H9 (cell line): ENCODE measurements around the gene ZNF488. TPM values are rescaled to one million over a fixed set of nuclear protein-coding genes. Genes with fewer than 3 reads are reported as not detected.

ENCODE experiments used
- DNase-seq: peaks from one replicate; pipeline ENCODE4 v3.0.0-alpha.2; 2017
- H2AFZ ChIP-seq: one replicate; pipeline ENCODE4 v1.6.1; 2013; ENCODE audit warnings: mild to moderate bottlenecking, low read length, control low read depth, moderate library complexity
- H2AK5ac ChIP-seq: 2 replicates; pipeline ENCODE4 v1.6.1; 2013; ENCODE audit warnings: low read length, control low read depth, mixed read lengths; ENCODE audit not compliant: insufficient read length
- H2BK120ac ChIP-seq: one replicate; pipeline ENCODE4 v1.6.1; 2013; ENCODE audit warnings: low read depth, mild to moderate bottlenecking, low read length, control low read depth, inconsistent platforms; ENCODE audit not compliant: poor library complexity, severe bottlenecking
- H2BK12ac ChIP-seq: 2 replicates; pipeline ENCODE4 v1.6.1; 2013; ENCODE audit warnings: low read length, control low read depth, mixed read lengths, low read depth; ENCODE audit not compliant: insufficient read length
- H2BK15ac ChIP-seq: 2 replicates; pipeline ENCODE4 v1.6.1; 2013; ENCODE audit warnings: low read depth, low read length, control low read depth
- H2BK20ac ChIP-seq: one replicate; pipeline ENCODE4 v1.6.1; 2013; ENCODE audit warnings: low read depth, mild to moderate bottlenecking, low read length, control low read depth, inconsistent platforms; ENCODE audit not compliant: poor library complexity, severe bottlenecking
- H2BK5ac ChIP-seq: 2 replicates; pipeline ENCODE4 v1.6.1; 2013; ENCODE audit warnings: low read length, control low read depth, mixed read lengths; ENCODE audit not compliant: insufficient read length
- H3K14ac ChIP-seq: 2 replicates; pipeline ENCODE4 v1.6.1; 2013; ENCODE audit warnings: low read length, control low read depth; ENCODE audit not compliant: insufficient read depth
- H3K18ac ChIP-seq: 2 replicates; pipeline ENCODE4 v1.6.1; 2013; ENCODE audit warnings: low read depth, mild to moderate bottlenecking, mixed read lengths, low read length, control low read depth; ENCODE audit not compliant: insufficient read length
- H3K23ac ChIP-seq: 2 replicates; pipeline ENCODE4 v1.6.1; 2013; ENCODE audit warnings: low read length, control low read depth, mixed read lengths, low read depth; ENCODE audit not compliant: insufficient read length
- H3K23me2 ChIP-seq: 2 replicates; pipeline ENCODE4 v1.6.1; 2013; ENCODE audit warnings: low read depth, mild to moderate bottlenecking, mixed read lengths, low read length, control low read depth; ENCODE audit not compliant: insufficient read length, poor library complexity, severe bottlenecking
- H3K27ac ChIP-seq: 2 replicates; pipeline ENCODE4 v1.5.1; 2013; ENCODE audit warnings: low read length, control low read depth, mixed read lengths, low read depth; ENCODE audit not compliant: insufficient read length
- H3K27me3 ChIP-seq: 2 replicates; pipeline ENCODE4 v1.6.1; 2013; ENCODE audit warnings: low read length, control low read depth, inconsistent platforms; ENCODE audit not compliant: insufficient read depth
- H3K4ac ChIP-seq: 2 replicates; pipeline ENCODE4 v1.6.1; 2013; ENCODE audit warnings: low read depth, mild to moderate bottlenecking, control low read depth, inconsistent platforms, low read length, moderate library complexity
- H3K4me1 ChIP-seq: 2 replicates; pipeline ENCODE4 v1.6.1; 2013; ENCODE audit warnings: low read length, control low read depth, inconsistent platforms; ENCODE audit not compliant: insufficient read depth
- H3K4me2 ChIP-seq: 2 replicates; pipeline ENCODE4 v1.6.1; 2013; ENCODE audit warnings: low read length, control low read depth, mixed read lengths; ENCODE audit not compliant: insufficient read length, insufficient read depth
- H3K56ac ChIP-seq: 2 replicates; pipeline ENCODE4 v1.6.1; 2013; ENCODE audit warnings: low read depth, mild to moderate bottlenecking, mixed read lengths, low read length, control low read depth; ENCODE audit not compliant: insufficient read length
- H3K79me1 ChIP-seq: 2 replicates; pipeline ENCODE4 v1.6.1; 2013; ENCODE audit warnings: low read depth, mild to moderate bottlenecking, moderate library complexity, low read length, control low read depth, inconsistent platforms; ENCODE audit not compliant: insufficient read depth, poor library complexity, severe bottlenecking
- H3K79me2 ChIP-seq: 2 replicates; pipeline ENCODE4 v1.6.1; 2013; ENCODE audit warnings: low read length, control low read depth, inconsistent platforms; ENCODE audit not compliant: insufficient read depth
- H3K9ac ChIP-seq: 2 replicates; pipeline ENCODE4 v1.6.1; 2013; ENCODE audit warnings: low read length, control low read depth, mixed read lengths; ENCODE audit not compliant: insufficient read length; ENCODE audit errors: extremely low read depth
- H3K9me3 ChIP-seq: one replicate; pipeline ENCODE4 v1.6.1; 2013; ENCODE audit warnings: low read depth, low read length, inconsistent platforms; ENCODE audit not compliant: control insufficient read depth
- H3T11ph ChIP-seq: one replicate; pipeline ENCODE4 v1.6.1; 2013; ENCODE audit warnings: mild to moderate bottlenecking, low read length, control low read depth, inconsistent platforms
- H4K20me1 ChIP-seq: one replicate; pipeline ENCODE4 v1.6.1; 2013; ENCODE audit not compliant: control insufficient read depth, insufficient read length, insufficient read depth
- H4K5ac ChIP-seq: 2 replicates; pipeline ENCODE4 v1.6.1; 2013; ENCODE audit warnings: low read depth, mild to moderate bottlenecking, mixed read lengths, low read length, control low read depth; ENCODE audit not compliant: insufficient read length
- H4K8ac ChIP-seq: replicated peaks from 2 replicates; pipeline ENCODE4 v1.6.1; 2013; ENCODE audit warnings: low read length, control low read depth, mixed read lengths, low read depth; ENCODE audit not compliant: insufficient read length
- H4K91ac ChIP-seq: 2 replicates; pipeline ENCODE4 v1.6.1; 2013; ENCODE audit warnings: low read depth, mild to moderate bottlenecking, moderate library complexity, mixed read lengths, low read length, control low read depth; ENCODE audit not compliant: insufficient read length
- H3K27ac Mint-ChIP-seq, 3 experiments: 2 replicates in 2 of 3; 3 replicates in 1 of 3; pipeline ENCODE4 v1.8.0; 2020 to 2021; ENCODE audit warnings: mixed read lengths in 3 of 3, mild to moderate bottlenecking in 1 of 3, moderate library complexity in 1 of 3
- H3K27me3 Mint-ChIP-seq: 2 replicates; pipeline ENCODE4 v1.8.0; 2021; ENCODE audit warnings: low read depth, mild to moderate bottlenecking, moderate library complexity, mixed read lengths
- H3K36me3 Mint-ChIP-seq, 3 experiments: 2 replicates in 2 of 3; 3 replicates in 1 of 3; pipeline ENCODE4 v1.8.0; 2020 to 2021; ENCODE audit warnings: low read depth in 3 of 3, mixed read lengths in 3 of 3; ENCODE audit not compliant: insufficient read depth in 1 of 3
- H3K4me1 Mint-ChIP-seq, 2 experiments: 2 replicates each; pipeline ENCODE4 v1.8.0; 2020; ENCODE audit warnings: mixed read lengths in 2 of 2
- H3K4me3 Mint-ChIP-seq, 2 experiments: 2 replicates in 1 of 2; 3 replicates in 1 of 2; pipeline ENCODE4 v1.8.0; 2020 to 2021; ENCODE audit warnings: mild to moderate bottlenecking in 2 of 2, mixed read lengths in 2 of 2, moderate library complexity in 1 of 2
- H3K9me3 Mint-ChIP-seq, 2 experiments: 2 replicates in 1 of 2; 3 replicates in 1 of 2; pipeline ENCODE4 v1.8.0; 2020; ENCODE audit warnings: mild to moderate bottlenecking in 2 of 2, mixed read lengths in 2 of 2, moderate library complexity in 1 of 2
- CTCF ChIP-seq: fragments of 200-600 bp; sonication (generic); conservative IDR thresholded peaks from 3 replicates; pipeline ENCODE4 v1.8.0; 2021; ENCODE audit warnings: antibody characterized with exemption, mild to moderate bottlenecking
- WGBS: extraction: QIAGEN DNeasy Blood & Tissue Kit; methylation state at CpG from one replicate; pipeline ENCODE4 v1.1.7; 2013; ENCODE audit warnings: missing lambda C conversion rate, low lambda C conversion rate, mixed read lengths; ENCODE audit not compliant: insufficient read length; ENCODE audit errors: extremely low coverage; 5-methylcytosine and 5-hydroxymethylcytosine counted together
- total RNA-seq: library from RNA; stranded (reverse); gene quantifications from 2 replicates; pipeline ENCODE4 v1.2.1, GENCODE V29; 2021

The ZNF488 gene
- total RNA-seq, 1 experiment from 2014 or later: 2.9 TPM

GRCh38 chr10:47334466-47335295 lies 49.4 kb downstream of the ZNF488 start:
- Histone ChIP-seq H2BK120ac (no peak overlapping the region), H3K79me2 (no peaks in the 10 kb centered on the region)
- H3K27me3 Mint-ChIP-seq: no peaks in the 10 kb centered on the region

More at GRCh38 chr10:47334466-47335295, 49.4 kb downstream of the ZNF488 start:
- Histone ChIP-seq H3K4me2 (no peak overlapping the region), H3K23me2 (no peaks in the 10 kb centered on the region), H3K4me1 (no peaks in the 10 kb centered on the region), H2AFZ (no peak overlapping the region), H3K4ac (no peak overlapping the region), H2BK5ac (no peak overlapping the region), H3K9ac (no peak overlapping the region), H3T11ph (no peak overlapping the region), H3K14ac (no peak overlapping the region), H3K23ac (no peak overlapping the region), H2AK5ac (no peak overlapping the region), H2BK12ac (no peak overlapping the region), H4K5ac (no peak overlapping the region), H4K20me1 (no peaks in the 10 kb centered on the region), H3K56ac (no peak overlapping the region), H4K8ac (no peak overlapping the region), H4K91ac (no peak overlapping the region), H2BK15ac (no peak overlapping the region), H3K27me3 (no peaks in the 10 kb centered on the region), H3K9me3 (no peaks in the 10 kb centered on the region), H2BK20ac (no peak overlapping the region), H3K18ac (no peak overlapping the region), H3K79me1 (no peaks in the 10 kb centered on the region), H3K27ac (no peak overlapping the region)
- no peaks in the 10 kb centered on the region for H3K36me3 Mint-ChIP-seq
- no peak for TF ChIP-seq CTCF
- H3K4me1 Mint-ChIP-seq: peaks cover 2 to 3% of the 10 kb centered on the region in 2 experiments; a peak in 1 of 4 replicates
- peaks cover 0 to 2% of the 10 kb centered on the region in 2 experiments; a peak in 1 of 5 replicates for H3K9me3 Mint-ChIP-seq
- H3K27ac Mint-ChIP-seq: no peak overlapping the region
- no peak overlapping the region for H3K4me3 Mint-ChIP-seq
- no peak for DNase-seq
- WGBS: no CpG with 5 or more reads among the region's 8 CpGs
